Activated CD4-positive, alpha-beta T cell treated with anti-CD3 and anti-CD28 coated beads, Interleukin-2, amount 10 ng/mL, durations not matched to agents 7 days and 5 days (primary cell): Measurements from ENCODE around the gene MMAA. TPM values are rescaled to one million over a fixed set of nuclear protein-coding genes. Genes with fewer than 3 reads are reported as not detected.
"Not testable (repeated sequence)": the region's sequence is repeated elsewhere in the genome, so short reads cannot be mapped to it uniquely, and the experiment has no call there.

Source experiments
- CTCF ChIA-PET: fragments of 350-600 bp; sonication (Branson Sonifier 250); formaldehyde crosslinking; loops from one replicate; lab custom pipeline; 2021; ENCODE audit warnings: antibody characterized with exemption; lab: Charles Lee
- POLR2A ChIA-PET: fragments of 350-600 bp; sonication (Branson Sonifier 250); formaldehyde crosslinking; loops from one replicate; lab custom pipeline; 2021; ENCODE audit warnings: antibody characterized with exemption; lab: Charles Lee
- DNase-seq: peaks from one replicate; pipeline ENCODE4 v3.0.0-alpha.2; 2020
- H3K27ac Mint-ChIP-seq: one replicate; pipeline ENCODE4 v1.8.0; 2021; ENCODE audit warnings: mild to moderate bottlenecking, moderate library complexity, mixed read lengths
- H3K27me3 Mint-ChIP-seq: one replicate; pipeline ENCODE4 v1.8.0; 2021; ENCODE audit warnings: mixed read lengths
- H3K36me3 Mint-ChIP-seq: one replicate; pipeline ENCODE4 v1.8.0; 2021; ENCODE audit warnings: low read depth, mixed read lengths
- H3K4me1 Mint-ChIP-seq: one replicate; pipeline ENCODE4 v1.8.0; 2021; ENCODE audit warnings: mixed read lengths
- H3K4me3 Mint-ChIP-seq: one replicate; pipeline ENCODE4 v1.8.0; 2021; ENCODE audit warnings: mild to moderate bottlenecking, moderate library complexity, mixed read lengths
- H3K9me3 Mint-ChIP-seq: one replicate; pipeline ENCODE4 v1.8.0; 2021; ENCODE audit warnings: mixed read lengths
- total RNA-seq, 2 experiments: library from RNA; stranded (reverse); gene quantifications; one replicate each; pipeline ENCODE4 v1.2.3, GENCODE V29; 2021

MMAA gene
- total RNA-seq, 2 experiments from 2014 or later = 8.7 to 10.3 TPM

DNA sequence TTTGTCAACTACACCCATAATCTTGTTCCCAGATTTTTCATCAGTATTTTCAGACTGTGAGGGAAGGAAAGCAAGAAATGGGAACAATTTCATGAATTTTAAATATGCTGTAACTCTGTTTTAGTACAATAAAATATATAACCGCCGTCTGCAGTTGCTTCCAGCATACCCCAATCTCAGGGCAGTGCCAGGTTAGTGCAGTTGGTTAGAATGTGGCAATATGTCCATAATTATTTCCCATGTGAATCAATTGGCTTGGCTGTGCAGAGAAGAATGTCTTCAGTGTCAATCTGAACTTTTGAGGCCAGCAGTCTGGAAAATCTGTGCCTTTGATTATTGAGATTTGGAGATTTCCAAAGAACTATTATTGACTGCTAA lies 5.0 kb upstream of the MMAA start:
- no peaks in the 10 kb centered on the region for H3K9me3 Mint-ChIP-seq
- H3K4me3 Mint-ChIP-seq = no peak overlapping the region
- peaks cover 25% of the 10 kb centered on the region for H3K4me1 Mint-ChIP-seq
- no peak overlapping the region for H3K27ac Mint-ChIP-seq
- peaks cover 5% of the 10 kb centered on the region for H3K27me3 Mint-ChIP-seq
- CTCF ChIA-PET = no interaction called here
- POLR2A ChIA-PET = no interaction called here
- H3K36me3 Mint-ChIP-seq = peaks cover 3% of the 10 kb centered on the region
- DNase-seq = no peak

DNA sequence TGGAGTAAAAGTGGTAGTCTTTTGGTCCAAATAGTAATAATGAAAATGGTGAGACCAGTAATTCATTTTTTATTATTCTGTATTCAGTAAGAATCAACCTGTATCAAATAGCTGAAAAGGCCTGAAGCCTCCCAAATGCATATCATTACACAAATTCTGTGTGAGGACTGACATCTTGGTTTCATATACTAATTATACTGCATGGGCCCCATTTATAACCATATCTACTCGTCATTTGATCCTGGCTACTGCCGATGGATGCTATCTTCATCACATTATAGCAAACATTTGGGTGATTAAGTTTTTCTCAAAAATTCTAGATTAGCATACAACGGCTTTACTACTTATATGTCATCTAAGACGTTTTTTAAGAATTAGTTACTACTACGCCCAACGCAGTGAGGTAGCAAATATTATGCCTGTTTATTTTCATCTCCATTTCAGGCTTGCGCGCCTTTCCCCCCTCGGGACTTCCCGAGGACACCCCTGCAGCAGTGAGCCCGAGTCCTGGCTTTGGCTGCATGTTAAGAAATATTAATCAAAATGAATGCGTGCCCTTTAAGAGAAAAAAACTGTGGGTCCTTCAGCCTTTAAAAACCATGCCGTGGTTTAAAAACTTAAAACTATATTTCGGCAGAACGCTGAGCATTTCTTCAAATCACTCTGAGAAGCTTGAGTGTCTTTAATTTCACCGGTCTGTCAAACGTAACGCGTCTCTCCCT lies 814 bp upstream of the MMAA start:
- ChIA-PET POLR2A (no interaction called here), CTCF (interaction anchor here (0.8 to 1.6 kb wide), 2 partner anchors 14 to 190 kb away, joined by 3 read pairs; no protein-coding TSS in a partner anchor)
- no peak for DNase-seq
- Mint-ChIP-seq H3K27ac (peak overlapping the region; percentile 100), H3K4me1 (peaks cover 41% of the 10 kb centered on the region), H3K9me3 (peaks cover 6% of the 10 kb centered on the region), H3K27me3 (peaks cover 5% of the 10 kb centered on the region), H3K4me3 (peak overlapping the region; percentile 97), H3K36me3 (peaks cover 20% of the 10 kb centered on the region)

DNA sequence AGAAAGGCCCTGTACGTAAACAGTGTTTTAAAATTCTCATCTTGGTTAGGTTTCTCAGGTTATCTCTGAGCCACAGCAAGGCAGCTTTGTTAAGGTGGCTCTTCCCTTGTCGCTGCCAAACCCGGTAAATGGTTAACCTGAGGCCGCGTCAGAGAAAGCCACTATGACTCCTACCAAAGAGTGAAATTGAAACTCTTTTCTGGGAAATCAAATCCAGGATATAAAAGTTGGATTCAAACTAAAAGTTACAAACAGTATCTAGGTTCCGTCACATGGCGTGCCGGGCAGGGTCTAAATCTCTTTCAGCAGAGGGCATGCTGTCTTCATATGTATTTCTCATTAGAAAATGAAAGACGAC lies 433 bp downstream of the MMAA start:
- Mint-ChIP-seq H3K27me3 (peaks cover under 1% of the 10 kb centered on the region), H3K9me3 (peaks cover 6% of the 10 kb centered on the region), H3K4me1 (peaks cover 46% of the 10 kb centered on the region), H3K4me3 (peak overlapping the region; percentile 97), H3K27ac (peak overlapping the region; percentile 100), H3K36me3 (peaks cover 26% of the 10 kb centered on the region)
- peak; percentile 70 for DNase-seq
- ChIA-PET CTCF (interaction anchor here (0.9 kb wide), 2 partner anchors 10 to 435 kb away, joined by 3 read pairs; no protein-coding TSS in a partner anchor), POLR2A (no interaction called here)

DNA sequence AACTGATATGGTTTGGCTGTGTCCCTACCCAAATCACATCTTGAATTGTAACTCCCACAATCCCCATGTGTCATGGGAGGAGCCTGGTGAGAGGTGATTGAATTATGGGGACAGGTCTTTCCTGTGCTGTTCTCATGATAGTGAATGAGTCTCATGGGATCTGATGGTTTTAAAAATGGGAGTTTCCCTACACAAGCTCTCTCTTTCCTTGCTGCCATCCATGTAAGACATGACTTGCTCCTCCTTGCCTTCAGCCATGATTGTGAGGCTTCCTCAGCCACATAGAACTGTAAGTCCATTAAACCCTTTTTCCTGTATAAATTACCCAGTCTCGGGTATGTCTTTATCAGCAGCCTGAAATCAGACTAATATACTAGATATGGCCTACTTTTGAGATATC lies 2.9 kb downstream of the MMAA start:
- peaks cover 45% of the 10 kb centered on the region for H3K4me1 Mint-ChIP-seq
- CTCF ChIA-PET = interaction anchor here (1.3 to 1.4 kb wide), 2 partner anchors 10 to 13 kb away, joined by 4 to 6 read pairs; no protein-coding TSS in a partner anchor
- H3K27ac Mint-ChIP-seq, H3K9me3 Mint-ChIP-seq, H3K4me3 Mint-ChIP-seq, DNase-seq, H3K27me3 Mint-ChIP-seq, POLR2A ChIA-PET: not testable (repeated sequence)
- peaks cover 31% of the 10 kb centered on the region for H3K36me3 Mint-ChIP-seq

DNA sequence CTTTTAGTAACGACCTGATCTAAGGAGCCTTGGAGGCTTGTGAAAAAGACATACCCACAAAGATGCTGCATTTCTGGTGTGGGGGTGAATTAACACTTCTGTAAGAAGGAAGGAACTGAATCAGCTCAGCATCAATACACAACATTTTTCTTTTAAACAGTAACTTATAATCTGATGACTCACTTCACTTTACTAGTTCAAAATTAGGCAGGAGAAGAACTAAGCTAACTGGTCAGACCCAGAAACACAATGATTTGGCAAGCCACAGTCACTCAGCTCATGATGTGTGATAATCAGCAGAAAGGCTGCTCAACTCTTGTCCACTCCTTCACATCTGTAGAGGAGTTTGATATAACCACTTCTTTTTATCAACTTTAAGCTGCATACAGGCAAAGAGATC lies 4.6 kb downstream of the MMAA start:
- POLR2A ChIA-PET = no interaction called here

DNA sequence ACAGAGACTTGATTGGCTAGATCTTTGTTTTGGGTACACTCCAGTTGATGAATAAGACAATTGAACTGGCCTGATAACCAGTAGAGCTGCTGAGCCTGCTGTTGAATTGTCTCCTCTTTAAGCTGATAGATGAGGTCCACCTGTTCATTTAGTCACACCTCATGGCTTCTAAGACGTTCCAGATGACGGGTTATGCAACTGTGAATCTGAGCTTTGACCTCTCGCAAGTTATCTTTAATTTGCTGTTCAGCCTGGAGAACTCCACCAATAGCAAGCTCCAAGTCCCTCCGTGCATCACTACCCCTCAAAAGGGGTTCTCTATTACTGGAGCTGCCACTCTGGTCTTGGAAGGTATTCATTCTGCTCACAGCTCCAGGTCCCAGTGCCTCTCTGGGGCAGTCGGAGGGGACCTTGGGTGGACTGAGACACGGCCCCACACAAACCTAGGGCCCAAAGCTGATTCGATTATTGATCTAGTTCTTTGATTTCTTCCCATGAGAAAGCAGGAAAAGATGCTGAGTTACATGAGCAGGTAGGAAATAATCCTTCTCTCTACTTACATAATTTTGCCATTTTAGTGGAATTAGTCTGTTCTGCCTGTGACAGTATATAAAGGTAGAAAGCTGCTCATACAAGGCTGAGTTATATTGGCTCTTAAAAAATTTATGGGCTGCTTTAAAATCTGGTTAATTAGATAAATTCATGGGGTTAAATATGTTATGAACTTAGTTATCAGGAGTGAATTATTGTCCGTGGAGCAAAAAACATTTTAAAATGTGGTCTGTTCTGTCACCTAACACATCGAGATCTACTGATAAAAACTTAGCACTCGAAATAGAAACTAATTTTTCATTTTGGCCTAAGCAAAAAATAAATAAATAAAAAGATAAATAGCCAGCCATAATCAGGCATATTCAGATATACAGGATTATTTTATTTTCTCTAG lies 6.8 kb downstream of the MMAA start:
- H3K36me3 Mint-ChIP-seq = peaks cover 38% of the 10 kb centered on the region
- no peak overlapping the region for H3K4me3 Mint-ChIP-seq
- no peaks in the 10 kb centered on the region for H3K27me3 Mint-ChIP-seq
- no peak for DNase-seq
- peaks cover 9% of the 10 kb centered on the region for H3K9me3 Mint-ChIP-seq
- peaks cover 17% of the 10 kb centered on the region for H3K4me1 Mint-ChIP-seq
- no peak overlapping the region for H3K27ac Mint-ChIP-seq
- CTCF ChIA-PET = interaction anchor here (1.6 kb wide), 1 partner anchor 9 kb away, joined by 3 read pairs; no protein-coding TSS in a partner anchor
- POLR2A ChIA-PET = no interaction called here

More for the DNA sequence above, 4.6 kb downstream of the MMAA start:
- Mint-ChIP-seq H3K27me3 (no peaks in the 10 kb centered on the region), H3K4me3 (no peak overlapping the region), H3K9me3 (peaks cover 6% of the 10 kb centered on the region), H3K36me3 (peaks cover 32% of the 10 kb centered on the region), H3K27ac (no peak overlapping the region), H3K4me1 (peaks cover 27% of the 10 kb centered on the region)
- no peak for DNase-seq
- CTCF ChIA-PET = interaction anchor here (0.9 to 2.4 kb wide), 2 partner anchors 20 to 41 kb away, joined by 3 to 9 read pairs; no protein-coding TSS in a partner anchor

DNA sequence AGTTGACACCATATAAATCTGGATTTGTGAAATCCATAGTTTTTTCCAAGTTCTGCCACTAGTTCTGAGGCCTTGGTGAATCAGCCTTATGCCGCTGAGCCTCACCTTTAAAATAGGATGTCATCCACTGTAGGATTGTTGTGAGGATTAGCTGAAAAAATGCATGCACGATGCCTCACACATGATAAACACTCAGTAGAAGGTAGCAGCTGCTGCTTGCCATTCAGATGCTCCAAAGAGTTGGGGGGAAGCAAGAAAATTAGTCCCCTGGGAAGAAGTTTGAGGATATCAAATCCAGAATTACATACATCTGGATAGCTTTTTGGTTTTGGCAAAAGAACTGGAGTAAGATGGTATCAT lies 7.4 kb downstream of the MMAA start:
- DNase-seq = no peak
- H3K36me3 Mint-ChIP-seq = peaks cover 32% of the 10 kb centered on the region
- ChIA-PET CTCF (interaction anchor here (1.6 kb wide), 1 partner anchor 8 kb away, joined by 3 read pairs; no protein-coding TSS in a partner anchor), POLR2A (no interaction called here)
- no peak overlapping the region for H3K27ac Mint-ChIP-seq
- no peak overlapping the region for H3K4me3 Mint-ChIP-seq
- H3K9me3 Mint-ChIP-seq = peaks cover 6% of the 10 kb centered on the region
- H3K27me3 Mint-ChIP-seq = no peaks in the 10 kb centered on the region
- H3K4me1 Mint-ChIP-seq = peaks cover 10% of the 10 kb centered on the region

DNA sequence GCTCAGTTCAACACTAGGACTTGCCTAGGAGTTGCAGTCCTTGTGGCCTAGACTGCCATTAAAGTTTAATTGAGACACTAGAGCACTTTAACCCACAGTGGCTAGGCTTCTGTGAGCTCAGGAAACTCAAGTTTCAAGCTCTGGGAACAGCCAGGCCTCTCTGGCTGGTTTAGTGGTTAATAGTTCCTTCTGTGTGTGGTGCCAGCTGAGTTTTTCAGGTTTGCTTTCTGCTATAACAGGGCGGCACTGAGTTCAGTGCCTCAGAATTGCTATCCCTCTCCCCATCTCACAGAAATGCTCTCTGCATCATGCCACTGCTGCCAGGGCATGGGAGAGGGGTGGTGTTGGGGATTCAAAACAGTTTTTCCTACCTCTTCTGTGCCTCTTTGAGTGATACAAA lies 15.9 kb downstream of the MMAA start:
- no peaks in the 10 kb centered on the region for H3K27me3 Mint-ChIP-seq
- no peaks in the 10 kb centered on the region for H3K9me3 Mint-ChIP-seq
- peaks cover 3% of the 10 kb centered on the region for H3K4me1 Mint-ChIP-seq
- peaks cover 21% of the 10 kb centered on the region for H3K36me3 Mint-ChIP-seq
- no peak for DNase-seq
- CTCF ChIA-PET = interaction anchor here (0.7 to 1.4 kb wide), 3 partner anchors 9 to 402 kb away, joined by 3 to 6 read pairs (median 3); no protein-coding TSS in a partner anchor
- POLR2A ChIA-PET = no interaction called here
- H3K4me3 Mint-ChIP-seq = no peak overlapping the region
- H3K27ac Mint-ChIP-seq = no peak overlapping the region

DNA sequence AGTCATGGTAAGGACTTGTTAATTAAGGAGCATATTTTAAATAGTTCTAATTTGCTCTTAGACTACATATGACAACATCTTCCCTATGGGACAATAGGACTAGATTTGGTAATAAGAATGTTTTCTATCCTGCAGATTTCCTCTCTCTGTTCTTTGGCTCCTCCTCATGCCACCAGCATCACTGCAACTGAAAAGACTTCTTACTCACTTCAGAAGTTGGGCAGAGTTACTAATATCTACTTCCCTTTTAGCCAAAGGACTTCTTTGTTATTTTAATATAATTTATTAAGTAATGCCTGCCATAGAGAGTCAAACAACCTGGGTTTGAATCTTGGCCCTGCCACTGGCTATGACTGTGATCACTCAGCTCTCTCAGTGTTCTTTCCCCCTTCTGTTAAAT lies 16.4 kb downstream of the MMAA start:
- no peaks in the 10 kb centered on the region for H3K9me3 Mint-ChIP-seq
- peaks cover 21% of the 10 kb centered on the region for H3K36me3 Mint-ChIP-seq
- H3K4me1 Mint-ChIP-seq = peaks cover 3% of the 10 kb centered on the region
- H3K27ac Mint-ChIP-seq = no peak overlapping the region
- no peaks in the 10 kb centered on the region for H3K27me3 Mint-ChIP-seq
- no peak overlapping the region for H3K4me3 Mint-ChIP-seq
- ChIA-PET CTCF (interaction anchor here (1.4 kb wide), 1 partner anchor 13 kb away, joined by 6 read pairs; no protein-coding TSS in a partner anchor), POLR2A (no interaction called here)
- DNase-seq = no peak

DNA sequence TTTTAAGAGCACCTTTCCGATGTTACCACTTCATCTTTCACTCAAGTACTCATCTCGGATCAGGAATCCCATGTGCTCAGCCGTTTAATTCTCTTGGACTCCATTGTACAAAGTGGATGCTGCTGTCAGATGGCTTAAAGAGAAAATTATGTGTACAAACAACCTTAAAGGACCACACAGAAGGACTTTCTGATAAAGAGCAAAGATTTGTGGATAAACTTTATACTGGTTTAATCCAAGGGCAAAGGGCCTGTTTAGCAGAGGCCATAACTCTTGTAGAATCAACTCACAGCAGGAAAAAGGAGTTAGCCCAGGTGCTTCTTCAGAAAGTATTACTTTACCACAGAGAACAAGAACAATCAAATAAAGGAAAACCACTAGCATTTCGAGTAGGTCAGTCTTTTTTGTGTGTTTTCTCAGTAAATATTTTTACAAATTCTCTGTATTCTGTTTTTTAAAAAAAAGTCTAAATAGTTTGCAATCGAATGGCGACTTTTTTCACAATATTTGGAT lies 20.1 kb downstream of the MMAA start:
- peaks cover 3% of the 10 kb centered on the region for H3K4me1 Mint-ChIP-seq
- POLR2A ChIA-PET = no interaction called here
- no peaks in the 10 kb centered on the region for H3K27me3 Mint-ChIP-seq
- DNase-seq = no peak
- no peak overlapping the region for H3K27ac Mint-ChIP-seq
- CTCF ChIA-PET = no interaction called here
- H3K36me3 Mint-ChIP-seq = peaks cover 15% of the 10 kb centered on the region
- no peaks in the 10 kb centered on the region for H3K9me3 Mint-ChIP-seq
- H3K4me3 Mint-ChIP-seq = no peak overlapping the region

DNA sequence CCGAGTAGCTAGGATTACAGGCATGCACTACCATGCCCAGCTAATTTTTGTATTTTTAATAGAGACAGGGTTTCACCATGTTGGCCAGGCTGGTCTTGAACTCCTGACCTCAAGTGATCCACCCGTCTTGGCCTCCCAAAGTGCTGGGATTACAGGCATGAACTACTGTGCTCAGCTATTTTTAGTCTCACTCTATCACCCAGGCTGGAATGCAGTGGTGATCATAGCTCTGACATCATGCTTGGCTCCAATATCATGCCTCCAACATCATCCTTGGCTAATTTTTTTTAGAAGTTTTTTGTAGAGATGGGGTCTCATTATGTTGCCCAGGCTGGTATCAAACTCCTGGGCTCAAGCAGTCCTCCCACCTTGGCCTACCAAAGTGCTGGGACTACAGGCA lies 21.1 kb downstream of the MMAA start:
- DNase-seq, POLR2A ChIA-PET, H3K27me3 Mint-ChIP-seq, H3K27ac Mint-ChIP-seq, CTCF ChIA-PET, H3K9me3 Mint-ChIP-seq, H3K4me1 Mint-ChIP-seq, H3K4me3 Mint-ChIP-seq: not testable (repeated sequence)
- H3K36me3 Mint-ChIP-seq = peaks cover 14% of the 10 kb centered on the region

DNA sequence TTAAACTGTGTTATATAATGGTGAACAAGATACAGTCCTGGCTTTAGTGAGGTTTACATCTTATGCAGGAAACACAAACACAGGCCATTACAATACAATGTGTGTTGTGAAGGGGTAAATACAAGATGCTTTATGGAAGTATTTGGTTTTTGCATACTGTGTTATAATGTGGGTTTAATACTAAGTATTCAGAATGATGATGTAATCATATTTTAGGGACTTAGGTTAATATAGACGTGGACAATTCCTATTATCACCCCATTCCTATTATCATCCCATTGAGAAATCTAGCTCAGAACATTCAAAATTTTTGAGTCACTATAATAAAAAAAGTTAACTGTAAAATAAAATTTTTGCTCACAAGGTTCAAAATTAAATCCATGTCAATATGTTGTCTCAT lies 24.1 kb downstream of the MMAA start:
- peaks cover 19% of the 10 kb centered on the region for H3K36me3 Mint-ChIP-seq
- H3K4me1 Mint-ChIP-seq = no peaks in the 10 kb centered on the region
- H3K9me3 Mint-ChIP-seq = no peaks in the 10 kb centered on the region
- no peak overlapping the region for H3K4me3 Mint-ChIP-seq
- ChIA-PET POLR2A (no interaction called here), CTCF (interaction anchor here (1.2 to 2.4 kb wide), 2 partner anchors 14 to 20 kb away, joined by 3 to 9 read pairs; no protein-coding TSS in a partner anchor)
- no peak overlapping the region for H3K27ac Mint-ChIP-seq
- no peak for DNase-seq
- no peaks in the 10 kb centered on the region for H3K27me3 Mint-ChIP-seq
